SH-SY5Y (cell line): ENCODE data around the gene MTARC2.

Experiments
- GATA2 ChIP-seq: IDR thresholded peaks from 2 replicates; pipeline ENCODE4 v1.6.1; 2011; ENCODE audit warnings: mild to moderate bottlenecking, low read depth, low read length
- GATA3 ChIP-seq: IDR thresholded peaks from 2 replicates; pipeline ENCODE4 v1.6.1; 2011; ENCODE audit warnings: low read depth, mild to moderate bottlenecking, low read length, moderate library complexity

Gene MTARC2

GRCh38 chr1:220797044-220797443, 48.9 kb downstream of the MTARC2 start:
- TF ChIP-seq GATA3 (no peak), GATA2 (no peak)

GRCh38 chr1:220797553-220797952, 49.4 kb downstream of the MTARC2 start:
- no peak for TF ChIP-seq GATA3
- TF ChIP-seq GATA2: no peak

DNA sequence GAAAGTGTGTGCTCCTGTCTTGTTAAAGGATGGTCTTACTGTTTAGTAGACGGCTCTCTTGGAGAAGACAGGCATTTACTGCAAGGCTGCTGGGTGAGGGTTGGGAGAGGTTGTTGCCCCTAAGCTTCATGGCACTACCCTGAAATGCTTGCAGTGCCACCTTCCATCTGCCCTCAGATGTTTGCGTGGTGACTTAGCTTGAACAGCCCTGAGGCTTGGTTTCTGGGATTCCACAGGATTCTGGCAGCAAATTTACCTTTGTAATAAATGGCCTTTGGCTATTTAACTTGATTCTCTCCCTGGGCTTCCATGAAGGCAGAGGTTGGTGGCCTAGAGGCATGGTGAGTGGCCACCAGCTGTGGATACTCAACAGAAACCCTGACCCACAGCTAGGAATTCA, 50.2 kb downstream of the MTARC2 start:
- TF ChIP-seq GATA2: no peak
- no peak for TF ChIP-seq GATA3

DNA sequence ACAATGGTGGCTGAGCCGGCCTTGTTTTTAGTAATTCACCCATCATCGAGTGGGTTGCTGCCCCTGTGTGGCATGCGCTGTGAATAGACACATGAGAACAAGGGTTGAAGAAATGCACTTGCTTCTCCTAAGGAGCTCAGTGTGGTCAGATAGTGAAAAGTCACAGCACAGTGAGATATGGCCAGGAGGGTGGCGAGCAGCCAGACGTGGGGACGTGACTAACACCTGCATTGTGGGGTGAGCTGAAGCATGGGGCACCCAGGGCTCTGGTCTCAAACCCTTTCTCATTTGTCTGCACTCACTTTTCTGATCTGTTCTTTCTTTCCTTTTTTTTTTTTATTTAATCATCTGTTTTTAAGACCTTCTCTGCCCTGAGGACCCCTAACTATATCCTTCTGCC, 52.1 kb downstream of the MTARC2 start:
- TF ChIP-seq GATA2: no peak
- no peak for TF ChIP-seq GATA3

GRCh38 chr1:220803401-220804201, 55.5 kb downstream of the MTARC2 start:
- TF ChIP-seq GATA3 (no peak), GATA2 (no peak)

GRCh38 chr1:220804202-220804586, 56.1 kb downstream of the MTARC2 start:
- TF ChIP-seq GATA3: no peak
- no peak for TF ChIP-seq GATA2

- no peak for TF ChIP-seq GATA2
Observed at GRCh38 chr1:220806408-220806807, 58.3 kb downstream of the MTARC2 start.

- TF ChIP-seq GATA2: no peak
- TF ChIP-seq GATA3: no peak
Observed at GRCh38 chr1:220807726-220808125, 59.6 kb downstream of the MTARC2 start.

GRCh38 chr1:220808345-220809186, 60.4 kb downstream of the MTARC2 start:
- no peak for TF ChIP-seq GATA3

DNA sequence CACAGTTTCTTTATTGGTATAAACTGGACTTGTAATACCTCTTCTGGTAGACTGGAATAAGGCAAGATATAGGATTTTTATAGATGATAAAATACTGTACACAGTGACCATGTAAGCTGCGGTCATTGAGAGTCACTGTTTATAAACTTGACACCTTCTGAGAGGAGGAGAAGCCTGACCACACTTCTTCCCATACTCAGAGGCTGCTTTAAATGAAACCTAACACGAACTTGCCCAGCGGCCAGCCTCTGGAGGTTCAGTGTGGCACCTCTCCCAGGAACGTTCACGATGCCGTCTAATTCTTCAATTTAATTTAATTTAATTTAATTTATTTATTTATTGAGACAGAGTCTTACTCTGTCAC, 61.0 kb downstream of the MTARC2 start:
- no peak for TF ChIP-seq GATA3
- no peak for TF ChIP-seq GATA2

DNA sequence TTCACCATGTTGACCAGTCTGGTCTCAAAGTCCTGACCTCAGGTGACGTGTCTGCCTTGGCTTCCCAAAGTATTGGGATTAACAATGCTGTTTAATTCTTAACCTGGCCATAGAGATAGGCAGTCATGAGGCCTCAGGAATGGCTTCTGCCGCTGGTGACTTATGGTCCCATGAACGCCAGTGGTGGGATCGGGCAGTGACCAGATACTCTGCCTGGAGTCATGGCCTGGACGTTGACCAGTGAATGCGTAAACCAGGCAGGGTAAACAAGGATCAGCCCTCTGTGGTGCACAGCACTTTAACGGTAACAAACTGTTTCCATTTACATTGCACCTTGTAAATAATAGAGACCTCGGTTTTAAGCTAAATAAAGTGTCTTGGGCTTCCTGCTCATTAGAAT, 61.6 kb downstream of the MTARC2 start:
- TF ChIP-seq GATA2 (no peak), GATA3 (no peak)

- TF ChIP-seq GATA2: no peak
- no peak for TF ChIP-seq GATA3
Observed at GRCh38 chr1:220810179-220810653, 62.1 kb downstream of the MTARC2 start.

DNA sequence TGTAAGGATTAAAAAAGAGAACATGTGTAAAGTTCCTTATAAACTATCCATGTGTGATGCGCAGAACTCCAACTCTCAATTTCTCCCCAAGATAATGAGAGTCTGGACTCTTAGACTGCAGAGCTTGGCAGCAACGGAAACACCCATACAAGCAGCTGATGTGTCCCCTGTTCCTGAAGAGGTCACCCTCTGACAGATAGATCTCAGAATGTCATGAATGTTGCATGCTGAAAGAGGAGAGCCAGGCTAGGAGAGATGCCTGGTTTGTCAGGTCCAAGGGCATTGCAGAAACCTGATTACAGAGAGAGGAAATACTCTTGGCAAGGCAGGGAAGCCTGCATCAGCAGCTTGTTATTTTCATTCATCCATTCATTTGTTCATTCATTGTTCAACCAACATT, 62.8 kb downstream of the MTARC2 start:
- no peak for TF ChIP-seq GATA3
- TF ChIP-seq GATA2: no peak

DNA sequence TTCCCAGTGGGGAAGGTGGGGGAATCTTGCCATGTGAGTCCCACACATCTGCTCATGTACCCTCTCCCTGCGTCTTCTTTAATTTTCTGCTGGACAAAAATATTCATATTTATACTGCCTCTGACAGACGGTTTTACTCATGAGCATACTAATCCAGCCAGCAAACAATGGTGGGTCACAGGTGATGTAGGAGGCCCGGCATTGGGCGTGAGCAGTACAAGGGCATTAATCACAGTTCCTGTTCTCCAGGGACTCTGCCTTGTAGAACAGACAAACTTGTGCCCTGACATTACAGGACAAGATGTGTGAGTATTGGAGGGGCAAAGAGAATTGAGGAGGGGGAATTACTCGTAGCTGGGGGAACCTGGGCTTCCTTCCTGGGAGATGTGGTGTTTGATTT, 63.6 kb downstream of the MTARC2 start:
- TF ChIP-seq GATA3 (no peak), GATA2 (no peak)

DNA sequence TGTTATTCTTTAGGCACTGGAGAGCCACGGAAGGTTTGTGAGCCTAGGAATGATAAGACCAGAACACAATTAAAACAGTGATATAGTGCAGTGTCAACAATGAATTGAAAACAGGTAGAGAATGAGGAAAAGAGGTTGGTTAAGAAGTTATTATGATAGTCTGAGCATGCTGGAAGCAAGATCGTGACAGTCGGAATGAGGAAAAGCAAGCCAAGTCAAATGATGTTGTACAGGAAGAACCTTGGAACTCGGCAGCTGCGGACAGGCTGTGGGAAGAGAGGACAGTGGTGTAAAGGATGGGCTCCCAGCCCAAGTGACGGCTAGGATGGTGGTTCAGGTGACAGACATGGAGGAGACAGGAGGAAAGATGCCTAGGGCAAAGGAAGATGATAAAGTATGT, 64.2 kb downstream of the MTARC2 start:
- TF ChIP-seq GATA2 (no peak), GATA3 (no peak)

DNA sequence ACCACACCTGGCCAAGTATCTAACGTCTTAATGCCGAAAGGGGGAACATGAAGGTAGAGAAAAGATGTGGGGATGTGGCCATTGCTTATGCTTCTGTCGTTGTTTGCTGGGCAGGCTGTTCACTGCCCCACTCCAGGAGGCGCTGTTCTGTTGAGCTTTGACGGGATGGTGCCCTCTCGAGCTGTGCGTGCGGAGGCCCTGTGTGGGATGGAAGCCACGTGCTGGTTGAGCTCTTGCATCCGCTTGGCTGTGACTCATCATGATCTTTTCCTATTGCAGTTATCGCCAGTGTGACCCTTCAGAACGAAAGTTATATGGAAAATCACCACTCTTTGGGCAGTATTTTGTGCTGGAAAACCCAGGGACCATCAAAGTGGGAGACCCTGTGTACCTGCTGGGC, 64.9 kb downstream of the MTARC2 start:
- TF ChIP-seq GATA2: no peak
- TF ChIP-seq GATA3: no peak
